ENCODE measurements around the gene GGT6.

DNA sequence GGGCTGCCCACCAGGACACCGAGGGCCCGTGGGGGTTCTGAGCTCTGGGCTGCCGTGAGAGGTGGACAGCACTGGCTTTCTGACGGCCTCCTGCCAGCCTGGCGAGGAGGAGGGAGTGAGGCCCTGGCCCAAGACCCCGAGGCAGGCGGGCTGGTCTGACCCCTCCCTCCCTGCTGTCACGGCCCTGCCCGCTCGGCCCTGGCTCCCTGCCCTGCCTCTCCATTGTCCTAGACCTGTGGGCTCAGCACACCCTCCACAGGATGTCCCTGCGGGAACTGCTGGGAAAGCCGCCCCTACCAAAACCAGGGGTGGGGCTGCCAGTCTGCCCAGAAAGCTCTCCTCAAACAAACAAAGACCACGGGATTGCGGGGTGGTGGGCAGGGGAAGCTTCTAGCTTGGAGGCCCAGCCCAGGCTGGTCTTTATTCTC is 41.0 kb downstream of the GGT6 start:
- TF ChIP-seq CTCF (IDR thresholded peaks at IDR 0.05; ENCODE audit: low read length), result no peak
- no peak for TF ChIP-seq EZH2 (IDR thresholded peaks at IDR 0.05; ENCODE audit: borderline replicate concordance, low read length)

Data from OCI-LY1 (cell line).